ENCODE results near the gene ZPBP.

Gene ZPBP

GRCh38 chr7:50037086-50037485 is 56.0 kb downstream of the ZPBP start:
- DNase-seq (ENCODE audit: low read depth), result no peak

GRCh38 chr7:50022991-50023390 is 70.1 kb downstream of the ZPBP start:
- DNase-seq (ENCODE audit: low read depth), result no peak

- no peak for DNase-seq (ENCODE audit: low read depth)
Measured at GRCh38 chr7:50022451-50022850, 70.6 kb downstream of the ZPBP start.

GRCh38 chr7:49995681-49996080 is 97.4 kb downstream of the ZPBP start:
- no peak for DNase-seq (ENCODE audit: low read depth)

- no peak for DNase-seq (ENCODE audit: low read depth)
Measured at GRCh38 chr7:49986191-49986590, 106.9 kb downstream of the ZPBP start.

GRCh38 chr7:49980465-49980864 is 112.6 kb downstream of the ZPBP start:
- no peak for DNase-seq (ENCODE audit: low read depth)

- DNase-seq (ENCODE audit: low read depth), result no peak
Measured at GRCh38 chr7:49976238-49976637, 116.8 kb downstream of the ZPBP start.

- no peak for DNase-seq (ENCODE audit: low read depth)
Measured at GRCh38 chr7:49974035-49974434, 119.0 kb downstream of the ZPBP start.

- DNase-seq (ENCODE audit: low read depth), result no peak
Measured at GRCh38 chr7:49937608-49938007, 155.4 kb downstream of the ZPBP start.

GRCh38 chr7:49931627-49932026 is 161.4 kb downstream of the ZPBP start:
- no peak for DNase-seq (ENCODE audit: low read depth)

- DNase-seq (ENCODE audit: low read depth), result no peak
Measured at GRCh38 chr7:49928787-49929186, 164.3 kb downstream of the ZPBP start.

GRCh38 chr7:49927631-49928030 is 165.4 kb downstream of the ZPBP start:
- no peak for DNase-seq (ENCODE audit: low read depth)

- DNase-seq (ENCODE audit: low read depth), result no peak
Measured at GRCh38 chr7:49926720-49927119, 166.3 kb downstream of the ZPBP start.

- no peak for DNase-seq (ENCODE audit: low read depth)
Measured at GRCh38 chr7:49911909-49912308, 181.1 kb downstream of the ZPBP start.

GRCh38 chr7:49894543-49894942 is 198.5 kb downstream of the ZPBP start:
- no peak for DNase-seq (ENCODE audit: low read depth)

- no peak for DNase-seq (ENCODE audit: low read depth)
Measured at GRCh38 chr7:49893131-49893530, 199.9 kb downstream of the ZPBP start.

GRCh38 chr7:49892481-49892880 is 200.6 kb downstream of the ZPBP start:
- no peak for DNase-seq (ENCODE audit: low read depth)

All from activated gamma-delta T cell treated with anti-CD3 and anti-CD28 coated beads, Interleukin-2, amount 50 U/mL, for 16 hours (primary cell).